ENCODE results near the gene SLC22A7.

- TF ChIP-seq CTCF (IDR thresholded peaks at IDR 0.05) (no peak), POLR2A (IDR thresholded peaks at IDR 0.05) (no peak), POLR2AphosphoS5 (IDR thresholded peaks at IDR 0.05) (no peak)
Observed at GRCh38 chr6:43248791-43249190, 49.3 kb upstream of the SLC22A7 start.
